ENCODE results near the gene FUT8.

The FUT8 gene

DNA sequence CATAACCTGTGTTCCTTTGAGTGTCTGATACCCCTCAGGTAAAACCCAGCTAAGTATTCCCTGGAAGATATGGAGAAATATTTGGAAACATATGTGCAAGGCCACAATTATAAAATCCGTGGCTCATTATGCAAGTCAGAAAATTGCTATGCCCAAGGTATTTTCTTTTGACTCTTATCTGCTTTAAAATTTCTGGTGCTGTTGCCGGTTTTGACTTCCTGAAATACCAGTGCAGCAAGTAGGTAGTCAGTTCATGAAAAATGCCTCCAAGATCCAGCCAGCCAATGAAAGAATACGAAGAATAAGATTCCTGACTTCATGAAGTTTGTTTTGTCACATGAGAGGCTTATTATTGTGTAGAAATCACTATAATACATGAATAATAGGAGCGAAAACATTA lies 20.2 kb upstream of the FUT8 start:
- Histone ChIP-seq H3K36me3 (ENCODE audit: control insufficient read depth in 1 of 2, insufficient read depth in 2 of 2, low read length in 2 of 2) (no peaks in the 10 kb centered on the region), H3K9me3 (ENCODE audit: control insufficient read depth in 1 of 2, low read length in 2 of 2) (peaks cover 0 to 13% of the 10 kb centered on the region in 2 donors), H3K27me3 (ENCODE audit: low read depth, low read length) (no peaks in the 10 kb centered on the region), H3K4me1 (ENCODE audit: control insufficient read depth in 1 of 2, insufficient read depth in 2 of 2, low read length in 2 of 2) (no peaks in the 10 kb centered on the region), H3K27ac (ENCODE audit: low read length) (no peak overlapping the region), H3K4me3 (ENCODE audit: low read depth in 1 of 2, low read length in 2 of 2) (no peak overlapping the region)

DNA sequence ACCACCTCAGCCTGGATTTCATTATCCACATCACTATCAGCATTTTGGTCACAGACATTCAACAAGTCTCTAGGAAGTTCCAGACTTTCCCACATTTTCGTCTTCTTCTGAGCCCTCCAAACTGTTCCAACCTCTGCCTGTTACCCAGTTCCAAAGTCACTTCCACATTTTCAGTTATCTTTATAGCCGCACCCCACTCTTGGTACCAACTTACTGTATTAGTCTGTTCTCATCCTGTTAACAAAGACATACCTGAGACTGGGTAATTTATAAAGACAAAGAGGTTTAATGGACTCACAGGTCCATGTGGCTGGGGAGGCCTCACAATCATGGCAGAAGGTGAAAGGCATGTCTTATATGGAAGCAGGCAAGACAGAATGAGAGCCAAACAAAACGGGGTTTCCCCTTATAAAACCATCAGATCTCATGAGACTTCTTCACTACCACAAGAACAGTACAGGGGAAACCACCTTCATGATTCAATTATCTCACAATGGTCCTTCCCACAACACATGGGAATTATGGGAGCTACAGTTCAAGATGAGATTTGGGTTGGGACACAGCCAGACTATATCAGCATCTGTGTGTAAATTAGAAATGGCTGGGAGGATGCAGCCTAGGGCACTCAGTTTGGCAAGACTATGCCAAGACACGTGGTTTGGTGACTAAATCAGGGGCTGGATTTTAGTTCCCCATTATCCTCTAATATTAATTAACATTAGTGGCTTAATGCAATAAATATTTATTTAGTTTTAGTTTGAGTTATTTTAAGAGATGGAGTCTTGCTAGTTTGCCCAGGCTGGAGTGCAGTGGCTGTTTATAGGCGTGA lies 16.2 kb upstream of the FUT8 start:
- H3K27ac ChIP-seq (ENCODE audit: low read length), result no peak overlapping the region
- no peak overlapping the region for H3K4me3 ChIP-seq (ENCODE audit: low read depth in 1 of 2, low read length in 2 of 2)
- H3K4me1 ChIP-seq (ENCODE audit: control insufficient read depth in 1 of 2, insufficient read depth in 2 of 2, low read length in 2 of 2), result no peaks in the 10 kb centered on the region
- H3K9me3 ChIP-seq (ENCODE audit: control insufficient read depth in 1 of 2, low read length in 2 of 2), result peaks cover 0 to 13% of the 10 kb centered on the region in 2 donors
- no peaks in the 10 kb centered on the region for H3K27me3 ChIP-seq (ENCODE audit: low read depth, low read length)
- H3K36me3 ChIP-seq (ENCODE audit: control insufficient read depth in 1 of 2, insufficient read depth in 2 of 2, low read length in 2 of 2), result no peaks in the 10 kb centered on the region

DNA sequence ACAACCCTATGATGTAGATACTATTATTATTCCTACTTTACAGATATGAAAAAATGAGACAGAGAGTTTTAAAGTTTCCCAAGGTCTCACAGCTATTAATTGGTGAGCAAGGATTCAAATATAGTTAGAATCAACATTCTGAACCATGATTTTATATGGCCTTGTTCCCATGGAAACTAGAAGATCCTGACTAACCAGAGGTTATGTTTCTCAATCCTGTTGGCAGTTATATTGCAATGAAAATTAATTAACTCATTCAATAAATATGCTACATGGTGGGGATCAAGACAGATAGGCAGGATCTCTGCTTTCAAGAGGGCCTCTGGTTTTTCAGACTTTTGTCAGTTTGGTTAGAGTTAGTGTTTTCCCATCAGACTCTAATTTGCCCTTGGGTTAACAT lies 9.3 kb upstream of the FUT8 start:
- Histone ChIP-seq H3K4me3 (ENCODE audit: low read depth in 1 of 2, low read length in 2 of 2) (no peak overlapping the region), H3K27ac (ENCODE audit: low read length) (no peak overlapping the region), H3K9me3 (ENCODE audit: control insufficient read depth in 1 of 2, low read length in 2 of 2) (no peaks in the 10 kb centered on the region), H3K4me1 (ENCODE audit: control insufficient read depth in 1 of 2, insufficient read depth in 2 of 2, low read length in 2 of 2) (no peaks in the 10 kb centered on the region), H3K36me3 (ENCODE audit: control insufficient read depth in 1 of 2, insufficient read depth in 2 of 2, low read length in 2 of 2) (no peaks in the 10 kb centered on the region), H3K27me3 (ENCODE audit: low read depth, low read length) (no peaks in the 10 kb centered on the region)

DNA sequence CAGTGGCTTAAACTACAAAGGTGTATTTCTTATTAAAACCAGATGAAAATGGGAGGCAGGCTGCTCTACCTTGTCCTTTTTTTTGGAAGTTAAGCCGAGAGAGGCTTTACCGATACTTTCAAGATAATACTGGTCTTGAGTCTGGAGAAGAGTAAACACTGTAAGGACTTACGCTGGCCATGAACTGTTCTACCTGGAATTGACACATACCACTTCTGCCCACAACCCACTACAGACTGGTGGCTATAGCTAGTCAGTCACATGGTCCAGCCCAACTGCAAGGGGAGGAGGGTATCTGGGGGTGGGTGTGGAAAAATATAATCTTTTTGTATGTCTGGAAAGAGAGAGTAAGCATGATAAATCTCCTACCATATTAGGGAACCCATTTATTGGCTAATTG lies 4.4 kb upstream of the FUT8 start:
- H3K4me1 ChIP-seq (ENCODE audit: control insufficient read depth in 1 of 2, insufficient read depth in 2 of 2, low read length in 2 of 2), result no peaks in the 10 kb centered on the region
- no peak overlapping the region for H3K4me3 ChIP-seq (ENCODE audit: low read depth in 1 of 2, low read length in 2 of 2)
- no peaks in the 10 kb centered on the region for H3K36me3 ChIP-seq (ENCODE audit: control insufficient read depth in 1 of 2, insufficient read depth in 2 of 2, low read length in 2 of 2)
- no peaks in the 10 kb centered on the region for H3K9me3 ChIP-seq (ENCODE audit: control insufficient read depth in 1 of 2, low read length in 2 of 2)
- no peak overlapping the region for H3K27ac ChIP-seq (ENCODE audit: low read length)
- H3K27me3 ChIP-seq (ENCODE audit: low read depth, low read length), result no peaks in the 10 kb centered on the region

GRCh38 chr14:65410640-65411039 lies 1.9 kb upstream of the FUT8 start:
- Histone ChIP-seq H3K9me3 (ENCODE audit: control insufficient read depth in 1 of 2, low read length in 2 of 2) (no peaks in the 10 kb centered on the region), H3K4me3 (ENCODE audit: low read depth in 1 of 2, low read length in 2 of 2) (no peak overlapping the region), H3K27me3 (ENCODE audit: low read depth, low read length) (no peaks in the 10 kb centered on the region), H3K27ac (ENCODE audit: low read length) (no peak overlapping the region), H3K4me1 (ENCODE audit: control insufficient read depth in 1 of 2, insufficient read depth in 2 of 2, low read length in 2 of 2) (peaks cover 0 to 3% of the 10 kb centered on the region in 2 donors), H3K36me3 (ENCODE audit: control insufficient read depth in 1 of 2, insufficient read depth in 2 of 2, low read length in 2 of 2) (no peaks in the 10 kb centered on the region)

DNA sequence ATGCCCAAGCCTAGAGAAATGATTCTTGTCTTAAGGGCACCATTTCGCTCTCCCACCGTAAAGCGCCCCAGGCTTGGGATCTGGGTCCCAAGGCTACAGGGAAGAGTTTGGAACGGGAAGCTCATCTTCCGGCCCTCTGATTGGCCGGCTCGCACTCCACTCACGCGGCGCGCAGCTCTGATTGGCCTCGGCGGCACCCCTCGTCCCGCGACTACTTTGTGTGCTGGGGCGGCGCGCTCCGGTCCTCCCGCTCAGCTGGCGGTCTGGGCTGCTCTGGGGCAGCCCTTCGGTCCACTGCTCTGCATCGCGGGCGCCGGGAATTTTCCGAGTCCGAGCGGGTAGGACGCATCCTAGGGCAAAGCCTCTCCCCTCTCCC lies 886 bp upstream of the FUT8 start:
- Histone ChIP-seq H3K27ac (ENCODE audit: low read length) (peak overlapping the region; percentile 88), H3K27me3 (ENCODE audit: low read depth, low read length) (no peaks in the 10 kb centered on the region), H3K4me1 (ENCODE audit: control insufficient read depth in 1 of 2, insufficient read depth in 2 of 2, low read length in 2 of 2) (peaks cover 0 to 3% of the 10 kb centered on the region in 2 donors), H3K9me3 (ENCODE audit: control insufficient read depth in 1 of 2, low read length in 2 of 2) (no peaks in the 10 kb centered on the region), H3K36me3 (ENCODE audit: control insufficient read depth in 1 of 2, insufficient read depth in 2 of 2, low read length in 2 of 2) (no peaks in the 10 kb centered on the region), H3K4me3 (ENCODE audit: low read depth in 1 of 2, low read length in 2 of 2) (peak overlapping the region; percentile 89 to 99)

GRCh38 chr14:65412856-65413738 lies 567 bp downstream of the FUT8 start:
- Histone ChIP-seq H3K27ac (ENCODE audit: low read length) (peak overlapping the region; percentile 61), H3K27me3 (ENCODE audit: low read depth, low read length) (no peaks in the 10 kb centered on the region), H3K9me3 (ENCODE audit: control insufficient read depth in 1 of 2, low read length in 2 of 2) (no peaks in the 10 kb centered on the region), H3K4me3 (ENCODE audit: low read depth in 1 of 2, low read length in 2 of 2) (peak overlapping the region; percentile 80 to 99), H3K4me1 (ENCODE audit: control insufficient read depth in 1 of 2, insufficient read depth in 2 of 2, low read length in 2 of 2) (peaks cover 0 to 3% of the 10 kb centered on the region in 2 donors), H3K36me3 (ENCODE audit: control insufficient read depth in 1 of 2, insufficient read depth in 2 of 2, low read length in 2 of 2) (no peaks in the 10 kb centered on the region)

- Histone ChIP-seq H3K27ac (ENCODE audit: low read length) (peak overlapping the region; percentile 61), H3K27me3 (ENCODE audit: low read depth, low read length) (no peaks in the 10 kb centered on the region), H3K36me3 (ENCODE audit: control insufficient read depth in 1 of 2, insufficient read depth in 2 of 2, low read length in 2 of 2) (no peaks in the 10 kb centered on the region), H3K9me3 (ENCODE audit: control insufficient read depth in 1 of 2, low read length in 2 of 2) (no peaks in the 10 kb centered on the region), H3K4me1 (ENCODE audit: control insufficient read depth in 1 of 2, insufficient read depth in 2 of 2, low read length in 2 of 2) (peaks cover 0 to 3% of the 10 kb centered on the region in 2 donors), H3K4me3 (ENCODE audit: low read depth in 1 of 2, low read length in 2 of 2) (peak overlapping the region; percentile 80 to 99)
Observed at GRCh38 chr14:65413739-65414045, 1.2 kb downstream of the FUT8 start.

DNA sequence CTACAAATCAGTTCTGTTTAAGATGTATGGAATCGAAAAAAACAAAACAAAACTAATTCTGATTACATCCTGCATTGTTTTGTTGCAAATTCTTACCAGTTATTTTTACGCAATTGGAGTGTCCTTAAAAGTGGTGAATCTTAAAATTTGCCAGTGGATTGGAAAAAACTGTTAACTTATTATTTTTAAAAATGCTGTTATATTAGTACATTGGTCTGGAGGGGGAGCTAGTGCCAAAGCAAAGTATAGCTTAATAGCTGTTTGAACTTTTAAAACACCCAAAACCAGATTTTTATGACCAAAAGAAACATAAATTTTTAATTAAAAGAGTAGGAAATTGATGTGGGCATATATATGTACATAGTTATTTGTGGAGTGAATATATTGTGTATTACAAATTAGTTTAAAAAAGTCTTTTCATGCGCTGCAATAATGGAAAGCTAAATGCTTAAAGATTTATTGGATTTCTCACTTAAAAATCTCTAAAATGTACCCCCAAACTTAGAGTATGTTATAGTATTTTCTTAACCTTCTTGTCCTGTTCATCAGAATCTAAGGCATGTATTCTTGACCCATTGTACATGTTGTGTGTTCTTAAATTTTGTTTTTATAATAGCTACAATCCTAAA lies 2.5 kb downstream of the FUT8 start:
- H3K27ac ChIP-seq (ENCODE audit: low read length), result peak overlapping the region; percentile 61
- H3K4me1 ChIP-seq (ENCODE audit: control insufficient read depth in 1 of 2, insufficient read depth in 2 of 2, low read length in 2 of 2), result peaks cover 0 to 3% of the 10 kb centered on the region in 2 donors
- no peaks in the 10 kb centered on the region for H3K9me3 ChIP-seq (ENCODE audit: control insufficient read depth in 1 of 2, low read length in 2 of 2)
- no peaks in the 10 kb centered on the region for H3K27me3 ChIP-seq (ENCODE audit: low read depth, low read length)
- peak overlapping the region in 1 of 2 donors; percentile 80 for H3K4me3 ChIP-seq (ENCODE audit: low read depth in 1 of 2, low read length in 2 of 2)
- no peaks in the 10 kb centered on the region for H3K36me3 ChIP-seq (ENCODE audit: control insufficient read depth in 1 of 2, insufficient read depth in 2 of 2, low read length in 2 of 2)

DNA sequence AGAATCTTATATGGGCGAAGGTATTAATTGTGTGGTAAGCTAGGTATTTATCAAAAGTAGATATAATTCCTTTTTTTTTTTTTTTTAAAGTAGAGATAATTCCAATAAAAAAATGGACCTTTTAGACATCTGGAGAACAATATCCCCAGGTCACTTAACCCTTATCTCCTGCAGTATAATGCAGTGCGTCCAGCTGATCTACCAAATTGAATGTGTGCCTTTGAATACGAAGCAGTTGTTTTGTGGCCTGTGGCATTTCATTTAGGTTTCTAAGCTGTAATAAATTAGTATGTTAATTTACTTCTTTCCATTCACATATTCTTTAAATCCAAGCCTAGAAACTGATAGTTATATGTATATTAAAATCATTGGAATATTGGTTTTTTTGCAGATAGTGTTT lies 3.1 kb downstream of the FUT8 start:
- Histone ChIP-seq H3K27me3 (ENCODE audit: low read depth, low read length) (no peaks in the 10 kb centered on the region), H3K4me3 (ENCODE audit: low read depth in 1 of 2, low read length in 2 of 2) (no peak overlapping the region), H3K4me1 (ENCODE audit: control insufficient read depth in 1 of 2, insufficient read depth in 2 of 2, low read length in 2 of 2) (peaks cover 0 to 3% of the 10 kb centered on the region in 2 donors), H3K36me3 (ENCODE audit: control insufficient read depth in 1 of 2, insufficient read depth in 2 of 2, low read length in 2 of 2) (no peaks in the 10 kb centered on the region), H3K27ac (ENCODE audit: low read length) (no peak overlapping the region), H3K9me3 (ENCODE audit: control insufficient read depth in 1 of 2, low read length in 2 of 2) (no peaks in the 10 kb centered on the region)

- Histone ChIP-seq H3K27ac (ENCODE audit: low read length) (no peak overlapping the region), H3K27me3 (ENCODE audit: low read depth, low read length) (no peaks in the 10 kb centered on the region), H3K4me3 (ENCODE audit: low read depth in 1 of 2, low read length in 2 of 2) (no peak overlapping the region), H3K4me1 (ENCODE audit: control insufficient read depth in 1 of 2, insufficient read depth in 2 of 2, low read length in 2 of 2) (no peaks in the 10 kb centered on the region), H3K36me3 (ENCODE audit: control insufficient read depth in 1 of 2, insufficient read depth in 2 of 2, low read length in 2 of 2) (no peaks in the 10 kb centered on the region), H3K9me3 (ENCODE audit: control insufficient read depth in 1 of 2, low read length in 2 of 2) (no peaks in the 10 kb centered on the region)
Observed at GRCh38 chr14:65419593-65420252, 7.2 kb downstream of the FUT8 start.

Measured in muscle layer of duodenum (tissue), 2 donors.